Mucosa of descending colon (tissue), 3 donors: ENCODE measurements around the gene CD83. TPM values are rescaled to one million over a fixed set of nuclear protein-coding genes. Genes with fewer than 3 reads are reported as not detected.

Experiments
- ATAC-seq: fragments of 200-7000 bp; cut with Tn5 transposase; one replicate; pipeline ENCODE4 v1.9.1; 2020; ENCODE audit warnings: mild to moderate bottlenecking, moderate library complexity
- DNase-seq, 3 donors: peaks; one replicate each; pipeline ENCODE4 v3.0.0-alpha.2; 2020
- H3K36me3 ChIP-seq: fragments of 200-600 bp; one replicate; pipeline ENCODE4 v1.8.0; 2021; ENCODE audit warnings: low read depth, mild to moderate bottlenecking
- H3K4me1 ChIP-seq: fragments of 200-600 bp; one replicate; pipeline ENCODE4 v1.8.0; 2021; ENCODE audit warnings: low read depth, mild to moderate bottlenecking
- H3K4me3 ChIP-seq: fragments of 200-600 bp; one replicate; pipeline ENCODE4 v1.8.0; 2021; ENCODE audit warnings: mild to moderate bottlenecking
- H3K9me3 ChIP-seq: fragments of 200-600 bp; one replicate; pipeline ENCODE4 v1.8.0; 2021; ENCODE audit warnings: mild to moderate bottlenecking
- CTCF ChIP-seq: fragments of 200-600 bp; IDR thresholded peaks from one replicate; pipeline ENCODE4 v1.8.0; 2022; ENCODE audit warnings: antibody characterized with exemption, mild to moderate bottlenecking
- intact Hi-C, 2 donors: fragments of 100-400 bp; cut with DNase I in 1 of 2; cut with micrococcal nuclease in 1 of 2; formaldehyde crosslinking; loops; one replicate each; pipeline versions ENCODE4 v1.11.0 to v1.11.1; 2022; cut with DNase I, micrococcal nuclease
- total RNA-seq, 3 donors: library from RNA; stranded (reverse); fragmentation: NEBNext Ultra II Directional in 2 of 3; extraction: Animal tissue kit (Norgen Biotek cat#: 25700) in 2 of 3; gene quantifications; one replicate each; pipeline versions ENCODE4 v1.2.1 to v1.2.4, GENCODE V29; 2021 to 2023
- donor health status: DM: no; HTN: no; CAD: no; lungs with moderate emphysema.
- donor health status: DM: no; HTN: no; CAD: no.
- donor health status: DM: no; HTN: yes; CAD: no.

Gene CD83
- total RNA-seq, 3 donors from 2014 or later, result 1.4 to 2.5 (median 2.2) TPM

- Histone ChIP-seq H3K9me3 (no peaks in the 10 kb centered on the region), H3K36me3 (no peaks in the 10 kb centered on the region), H3K4me3 (no peak overlapping the region), H3K4me1 (no peaks in the 10 kb centered on the region)
- intact Hi-C loops, result no loop called here
- DNase-seq, result no peak
- TF ChIP-seq CTCF, result no peak
- ATAC-seq, result no peak
These were observed 14.0 kb downstream of the CD83 start for GRCh38 chr6:14131579-14131978.

GRCh38 chr6:14132244-14132920 is 14.8 kb downstream of the CD83 start:
- no peak for TF ChIP-seq CTCF
- ATAC-seq, result no peak
- Histone ChIP-seq H3K4me1 (no peaks in the 10 kb centered on the region), H3K9me3 (no peaks in the 10 kb centered on the region), H3K36me3 (no peaks in the 10 kb centered on the region), H3K4me3 (no peak overlapping the region)
- DNase-seq, result no peak
- intact Hi-C loops, result no loop called here

- Histone ChIP-seq H3K4me1 (no peaks in the 10 kb centered on the region), H3K36me3 (no peaks in the 10 kb centered on the region), H3K9me3 (no peaks in the 10 kb centered on the region), H3K4me3 (no peak overlapping the region)
- intact Hi-C loops, result no loop called here
- DNase-seq (no peak), ATAC-seq (no peak)
- no peak for TF ChIP-seq CTCF
These were observed 15.3 kb downstream of the CD83 start for GRCh38 chr6:14132921-14133275.

- ATAC-seq (no peak), DNase-seq (no peak)
- H3K36me3 ChIP-seq, result no peaks in the 10 kb centered on the region
- TF ChIP-seq CTCF, result no peak
- no peaks in the 10 kb centered on the region for H3K9me3 ChIP-seq
- no peaks in the 10 kb centered on the region for H3K4me1 ChIP-seq
- intact Hi-C loops, result no loop called here
- no peak overlapping the region for H3K4me3 ChIP-seq
These were observed 16.8 kb downstream of the CD83 start for GRCh38 chr6:14134211-14134910.

GRCh38 chr6:14135893-14136539 is 18.4 kb downstream of the CD83 start:
- TF ChIP-seq CTCF, result no peak
- intact Hi-C loops, result no loop called here
- DNase-seq, result no peak
- Histone ChIP-seq H3K4me3 (no peak overlapping the region), H3K4me1 (no peaks in the 10 kb centered on the region), H3K9me3 (no peaks in the 10 kb centered on the region), H3K36me3 (no peaks in the 10 kb centered on the region)
- no peak for ATAC-seq
